WI38 (cell line): ENCODE results near the gene DNAJC5.

Source experiments
- H3K4me3 ChIP-seq: 2 replicates; pipeline ENCODE4 v1.5.1; 2011; ENCODE audit warnings: low read depth, mild to moderate bottlenecking, control low read depth, low read length
- CTCF ChIP-seq: IDR thresholded peaks from 2 replicates; pipeline ENCODE4 v1.5.1; 2012; ENCODE audit warnings: low read depth, mild to moderate bottlenecking, control low read depth, low read length

DNAJC5 gene

GRCh38 chr20:63979557-63980316 is 84.8 kb downstream of the DNAJC5 start, which contains the start of gene SAMD10:
SAMD10 (minus strand) TSS chr20:63979642; CDS start chr20:63979467, 175 bp downstream.
- no peak for TF ChIP-seq CTCF
- H3K4me3 ChIP-seq: peak within 1 kb of the TSS; percentile 86

DNA sequence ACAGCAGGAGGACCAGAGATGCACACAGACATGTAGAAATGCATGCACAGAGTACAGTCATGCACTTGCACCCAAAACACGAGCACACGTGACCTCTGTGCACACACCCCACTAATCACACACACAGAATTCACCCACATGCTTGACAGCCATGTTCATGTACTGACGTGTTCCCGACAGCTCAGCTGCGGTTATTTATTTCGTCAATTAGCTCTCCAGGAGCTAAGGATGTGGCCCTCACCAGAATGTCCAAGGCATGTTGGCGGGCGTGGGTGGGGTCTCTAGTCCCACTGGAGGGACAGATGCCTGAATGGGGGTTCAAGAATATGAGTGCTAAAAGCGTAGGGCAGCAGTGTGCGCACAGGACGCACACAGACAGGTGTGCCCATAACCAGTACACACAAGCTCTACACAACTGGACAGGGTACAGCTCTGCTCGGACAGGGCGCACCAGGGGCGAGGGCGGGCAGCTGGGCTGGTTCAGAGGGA is 85.4 kb downstream of the DNAJC5 start:
- no peak for TF ChIP-seq CTCF
- H3K4me3 ChIP-seq: peak overlapping the region; percentile 86

- peak within 1 kb of the TSS; percentile 86 for H3K4me3 ChIP-seq
- peak; percentile 81 for TF ChIP-seq CTCF
Measured at GRCh38 chr20:63980806-63981728, 86.1 kb downstream of the DNAJC5 start, which contains the start of gene PRPF6. PRPF6 (plus strand) TSS chr20:63981132; CDS start chr20:63981246, 114 bp downstream.

DNA sequence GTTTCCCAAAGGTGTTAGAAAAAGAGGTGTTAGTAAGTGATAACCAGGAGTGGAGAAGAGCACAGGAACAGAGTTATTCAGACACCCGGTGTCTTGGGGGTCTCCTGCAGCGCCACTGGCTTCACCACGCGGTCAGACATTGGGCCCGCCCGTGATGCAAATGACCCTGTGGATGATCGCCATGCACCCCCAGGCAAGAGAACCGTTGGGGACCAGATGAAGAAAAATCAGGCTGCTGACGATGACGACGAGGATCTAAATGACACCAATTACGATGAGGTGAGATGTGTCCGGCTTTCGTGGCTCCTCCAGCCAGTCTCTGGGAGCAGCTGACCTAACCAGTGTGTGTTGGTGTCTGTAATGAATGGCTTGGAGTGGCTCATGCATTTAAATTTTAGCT is 88.0 kb downstream of the DNAJC5 start:
- TF ChIP-seq CTCF: no peak
- H3K4me3 ChIP-seq: no peak overlapping the region
